NCI-H82 treated with DMSO at 0.1 percent for 48 hours (cell line): ENCODE results near the gene IGDCC3.
"Not testable (repeated sequence)": the region's sequence is repeated elsewhere in the genome, so short reads cannot be mapped to it uniquely, and the experiment has no call there.

Source experiments
- DNase-seq: peaks from one replicate; lab custom pipeline; 2025; ENCODE audit not compliant: unreplicated experiment; lab: John Stamatoyannopoulos, UW

The IGDCC3 gene

DNA sequence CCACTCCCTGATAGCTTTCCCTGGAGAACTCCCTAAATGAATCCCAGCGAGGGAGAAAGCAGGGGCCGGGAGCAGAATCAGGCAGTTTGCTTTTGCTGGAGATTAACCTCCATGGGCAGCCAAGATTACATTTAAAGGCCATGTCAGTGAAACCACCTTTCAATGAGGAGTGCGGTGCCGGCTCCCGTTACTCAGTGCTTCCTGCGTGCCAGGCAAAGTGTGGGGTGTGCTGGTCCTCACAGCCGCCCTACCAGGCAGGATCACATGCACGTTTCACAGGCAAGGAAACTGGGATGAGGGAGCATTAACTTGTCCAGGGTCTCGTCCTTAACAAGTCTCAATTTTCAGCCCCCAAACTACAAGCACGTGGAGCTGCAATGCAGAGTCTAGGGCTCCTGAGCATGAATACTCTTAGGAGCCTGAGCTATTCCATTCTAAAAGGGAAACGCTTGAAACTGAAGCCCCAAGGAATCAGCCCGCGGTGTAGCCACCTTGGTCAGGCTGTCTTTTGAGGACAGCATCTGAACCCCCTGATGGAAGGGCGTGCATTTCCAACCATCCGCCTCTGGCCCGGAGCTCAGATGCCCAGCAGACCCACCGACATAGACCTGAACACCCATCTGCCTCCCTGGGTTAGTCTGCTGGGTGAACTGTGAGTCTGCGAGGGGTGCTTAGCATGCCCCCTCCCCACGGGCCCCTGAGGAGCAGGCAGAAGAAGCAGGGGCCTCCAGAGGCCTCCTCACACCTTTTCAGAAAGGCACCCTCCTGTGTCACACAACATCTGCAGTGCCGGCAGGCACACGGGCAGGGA lies 5.6 kb downstream of the IGDCC3 start:
- no peak for DNase-seq

DNA sequence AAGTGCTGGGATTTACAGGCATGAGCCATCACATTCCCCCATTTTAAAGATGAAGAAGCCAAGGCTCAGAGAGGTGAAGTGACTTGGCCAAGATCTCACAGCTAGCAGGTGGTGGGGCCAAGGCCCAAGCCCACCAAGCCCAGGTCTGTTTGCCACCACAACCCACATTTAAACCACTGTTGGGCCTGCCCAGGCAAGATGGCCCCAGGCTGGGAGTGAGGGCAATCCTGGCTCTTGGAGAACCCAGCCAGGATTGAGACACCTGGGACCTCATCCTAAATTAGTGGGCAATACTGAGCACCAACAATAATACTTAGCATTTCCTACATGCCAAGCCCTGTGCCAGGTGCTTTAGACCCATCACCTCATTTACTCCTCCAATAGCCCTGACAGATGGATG lies 6.9 kb downstream of the IGDCC3 start:
- DNase-seq = no peak

DNA sequence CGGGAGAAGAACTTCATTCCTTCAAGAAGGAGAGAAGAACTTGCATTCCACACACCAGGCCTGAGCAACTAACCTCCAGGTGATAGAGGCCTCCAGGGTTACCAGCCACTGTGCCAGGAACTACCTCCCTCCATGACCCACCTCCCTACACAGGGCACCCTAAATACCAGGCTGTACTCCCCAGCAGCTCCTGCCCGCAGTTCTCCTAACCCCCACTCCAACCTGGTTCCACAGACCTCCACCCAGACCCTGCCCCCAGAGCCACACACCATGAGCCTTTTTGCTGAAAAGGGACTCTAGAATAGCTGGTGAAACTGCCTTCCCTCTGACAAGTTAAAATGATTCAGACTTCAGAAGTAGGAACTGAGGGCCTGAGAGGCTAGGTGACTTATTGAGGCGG lies 8.2 kb downstream of the IGDCC3 start:
- DNase-seq = no peak

DNA sequence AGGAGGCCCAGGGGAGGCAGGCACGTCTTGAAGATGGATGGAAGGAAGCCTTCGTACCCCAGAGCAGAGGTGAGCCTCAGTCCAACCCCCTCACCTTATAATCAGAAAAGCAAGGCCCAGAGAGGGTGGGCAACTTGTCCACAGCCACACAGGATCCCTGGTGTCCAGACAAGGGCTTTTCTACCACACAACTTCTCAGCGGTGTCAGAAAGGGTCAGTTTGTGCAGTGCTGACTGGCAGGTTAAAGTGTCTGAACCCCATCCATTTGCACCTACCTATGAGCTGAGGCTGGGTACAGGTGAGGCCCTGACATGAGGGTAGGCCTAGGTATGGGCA lies 8.6 kb downstream of the IGDCC3 start:
- no peak for DNase-seq

DNA sequence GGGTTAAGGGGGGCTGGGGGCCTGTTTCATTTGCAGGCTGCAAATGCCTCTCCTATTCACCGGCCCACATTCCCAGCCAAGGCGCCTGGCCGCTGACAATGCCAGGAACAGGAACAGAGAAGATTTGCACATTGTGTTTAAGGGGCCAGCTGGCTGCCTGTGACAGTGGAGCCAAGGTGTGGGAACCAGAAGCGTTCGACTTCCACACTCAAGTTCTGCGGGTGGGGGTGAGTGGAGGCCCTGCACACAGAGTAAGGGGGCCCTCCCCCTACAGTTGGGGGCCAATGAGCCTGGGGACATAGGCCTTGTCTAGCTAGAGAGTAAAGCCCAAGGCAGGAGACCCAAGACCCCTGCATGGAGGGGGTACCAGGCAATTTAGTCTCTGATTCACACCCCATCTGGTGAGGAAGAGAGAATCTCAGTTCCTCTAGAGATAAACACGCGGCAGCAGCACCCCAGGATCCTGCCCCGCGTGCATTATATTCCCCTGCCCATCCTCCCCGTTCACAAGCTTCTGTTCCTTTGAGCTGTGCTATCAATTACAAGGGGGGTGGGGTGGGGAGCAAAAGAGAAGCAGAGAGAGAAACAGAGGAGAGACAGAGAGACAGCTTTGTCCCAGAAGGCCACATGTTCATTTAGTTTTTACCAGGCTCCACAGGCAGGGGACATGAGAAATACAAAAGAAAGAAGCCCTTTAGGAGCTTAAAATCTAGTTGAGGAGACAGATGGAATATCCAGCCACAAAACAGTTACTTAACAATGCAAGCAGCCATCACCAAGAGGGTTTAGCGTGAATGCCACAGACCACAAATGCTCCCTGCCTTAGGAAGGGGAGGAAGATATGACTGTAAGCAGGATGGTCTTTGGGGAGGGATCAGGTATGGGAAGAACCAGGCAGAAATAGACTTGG lies 9.2 kb downstream of the IGDCC3 start:
- peak; percentile 28 for DNase-seq

DNA sequence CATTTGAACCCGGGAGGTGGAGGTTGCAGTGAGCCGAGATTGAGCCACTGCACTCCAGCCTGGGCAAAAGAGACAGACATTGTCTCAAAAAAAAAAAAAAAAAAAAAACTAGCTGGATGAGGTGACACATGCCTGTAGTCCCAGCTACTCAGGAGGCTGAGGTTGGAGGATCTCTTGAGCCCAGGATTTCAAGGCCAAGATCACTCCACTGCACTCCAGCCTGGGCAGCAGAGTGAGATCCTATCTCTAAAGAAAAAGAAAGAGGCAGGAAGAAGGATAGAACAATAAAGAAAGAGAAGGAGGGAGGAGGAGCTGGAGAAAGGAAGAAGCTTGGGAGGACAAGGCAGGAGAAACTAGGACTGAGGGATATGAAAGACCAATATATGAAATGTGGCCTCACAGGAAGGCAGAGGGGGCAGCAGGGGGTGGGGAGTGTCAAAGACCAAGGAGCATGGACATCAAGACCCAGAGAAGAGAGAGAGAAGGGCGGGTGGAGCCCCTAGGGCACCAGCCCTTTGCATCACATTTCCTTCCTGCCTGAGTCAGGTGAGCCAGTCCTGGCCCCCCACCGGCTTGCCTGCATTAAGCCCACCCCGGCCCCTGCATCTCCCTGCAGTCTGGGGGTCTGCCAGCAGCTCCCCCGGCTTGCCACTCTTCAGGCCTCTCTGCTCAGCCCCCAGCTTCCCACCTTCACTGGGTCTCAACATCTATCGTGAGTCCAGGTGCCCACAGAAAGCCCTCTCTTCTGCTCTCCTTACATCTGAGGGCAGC lies 11.5 kb downstream of the IGDCC3 start:
- no peak for DNase-seq

DNA sequence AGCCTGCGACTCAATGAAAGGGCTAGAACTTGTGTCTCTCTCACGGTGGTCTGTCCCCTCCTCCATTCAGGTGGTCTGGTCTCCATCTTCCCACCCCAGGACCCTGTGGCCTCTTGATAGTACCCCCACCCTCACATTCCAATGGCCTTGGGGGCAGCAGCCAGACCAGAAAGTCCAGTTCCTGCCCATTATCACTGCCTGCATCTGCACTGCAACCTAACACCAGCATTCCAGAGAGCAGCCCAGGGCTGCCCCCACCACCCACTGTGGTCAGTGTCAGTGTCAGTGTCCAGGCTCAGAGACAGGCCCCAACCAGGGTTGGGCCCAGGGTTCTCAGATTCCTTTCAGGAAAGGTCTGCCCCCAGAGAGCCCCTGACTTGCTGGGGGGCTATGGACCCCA lies 12.6 kb downstream of the IGDCC3 start:
- DNase-seq = no peak

DNA sequence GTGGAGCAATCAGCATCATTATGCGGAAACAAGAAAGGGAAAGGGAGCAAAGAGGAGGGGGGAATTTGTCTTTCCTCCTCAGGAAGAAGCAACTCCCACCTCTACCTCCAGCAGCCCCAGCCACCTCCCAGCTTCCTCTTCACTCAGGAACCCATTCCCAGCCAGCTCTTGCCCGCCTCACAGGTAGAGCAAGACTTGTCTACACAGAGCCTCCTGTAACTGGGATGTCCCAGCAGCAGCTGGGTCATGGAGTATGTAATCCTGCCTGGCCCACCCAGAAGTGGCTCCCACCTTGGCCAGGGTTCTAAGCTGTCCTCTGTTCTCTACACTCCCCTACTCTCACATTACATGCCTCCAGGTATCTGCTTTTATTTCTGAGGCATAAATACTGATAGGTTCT lies 14.0 kb downstream of the IGDCC3 start:
- no peak for DNase-seq

DNA sequence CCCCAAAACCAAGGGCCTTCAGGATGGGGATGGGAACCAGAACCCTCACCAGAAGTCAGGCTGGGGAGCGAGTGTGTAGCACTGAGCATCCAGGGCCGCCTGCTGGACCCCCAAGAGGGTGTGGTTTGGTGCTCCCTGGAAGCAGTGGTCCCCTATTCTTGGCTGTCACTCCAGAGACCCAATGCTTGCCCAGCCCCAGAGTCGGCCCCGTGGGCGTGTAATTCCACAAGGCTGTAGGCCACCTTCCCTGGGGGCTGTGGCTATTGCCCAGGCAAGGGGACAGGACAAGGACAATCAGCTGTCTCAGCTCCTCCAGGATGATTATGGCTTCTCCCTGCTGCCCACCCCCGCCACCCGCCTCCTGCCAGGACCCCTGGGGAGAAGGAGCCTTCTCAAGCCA lies 14.5 kb downstream of the IGDCC3 start:
- no peak for DNase-seq

DNA sequence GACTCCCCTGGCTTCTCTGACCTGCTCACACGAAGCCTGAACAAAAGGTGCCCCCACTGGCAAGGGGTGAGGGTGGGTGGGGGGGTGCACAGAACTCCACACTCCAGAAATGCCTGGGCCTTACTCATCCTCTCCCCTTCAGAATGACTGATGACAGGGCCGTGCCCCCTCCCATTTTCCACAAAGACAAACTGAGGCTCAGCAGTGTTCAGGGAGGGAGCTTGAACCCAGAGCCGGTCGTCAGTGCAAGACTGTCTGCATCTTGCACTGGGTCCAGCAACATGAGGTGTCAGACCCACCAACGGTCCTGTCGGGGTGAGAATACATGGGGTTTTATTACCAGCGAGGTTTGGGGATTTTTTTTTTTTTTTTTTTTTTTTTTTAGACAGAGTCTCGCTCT lies 15.3 kb downstream of the IGDCC3 start:
- DNase-seq = no peak

DNA sequence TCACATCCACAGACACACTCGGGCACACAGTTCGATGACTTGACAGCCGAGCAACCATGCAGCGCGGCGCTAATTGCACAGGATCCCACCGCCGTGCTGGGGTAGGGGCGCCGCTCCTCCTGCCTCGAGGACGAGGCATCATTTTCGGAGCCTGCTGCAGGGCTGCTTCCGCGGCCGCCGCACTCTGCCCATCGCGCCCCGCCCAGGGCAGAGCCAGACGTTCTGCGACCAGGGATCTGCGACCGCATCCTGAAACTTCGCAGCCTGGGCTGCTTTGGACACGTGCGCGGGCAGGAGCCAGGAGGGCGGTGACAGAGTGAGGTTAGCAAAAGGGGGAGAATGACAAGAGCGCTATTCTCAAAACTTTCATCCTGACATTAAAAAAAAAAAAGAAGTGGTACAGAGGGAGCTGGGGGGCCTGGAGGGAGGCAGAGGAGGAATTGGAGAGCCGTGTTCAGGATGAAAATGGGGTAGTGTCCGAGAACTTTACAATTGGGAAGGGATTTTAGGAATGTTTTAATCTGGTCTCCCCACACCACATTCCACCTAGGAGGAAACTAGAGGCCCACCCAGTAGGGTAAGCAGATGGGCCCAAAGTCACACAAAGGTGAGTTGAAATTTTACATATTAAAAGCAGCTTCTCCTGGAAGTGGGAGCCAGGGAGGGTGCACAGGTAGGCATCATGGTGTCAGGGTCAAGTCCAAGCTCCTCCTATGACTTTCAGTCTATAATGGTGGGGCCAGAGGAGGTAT lies 15.9 kb downstream of the IGDCC3 start:
- no peak for DNase-seq

DNA sequence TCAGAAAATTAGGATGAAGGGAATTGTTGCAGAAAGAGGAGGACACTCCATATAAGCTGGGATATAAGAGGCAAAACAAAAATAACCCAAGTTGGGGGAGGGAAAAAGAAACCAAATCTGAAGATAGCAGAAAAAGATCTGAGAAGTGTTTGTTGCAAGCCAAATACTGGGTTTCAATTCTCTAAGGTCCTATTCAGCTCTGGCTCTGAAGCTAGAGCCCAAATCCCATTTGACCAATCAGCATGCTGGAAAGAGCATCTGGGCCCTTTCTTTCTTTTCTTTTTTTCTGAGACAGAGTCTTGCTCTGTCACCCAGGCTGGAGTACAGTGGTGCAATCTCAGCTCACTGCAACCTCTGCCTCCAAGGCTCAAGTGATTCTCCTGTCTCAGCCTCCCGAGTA lies 17.3 kb downstream of the IGDCC3 start:
- no peak for DNase-seq

DNA sequence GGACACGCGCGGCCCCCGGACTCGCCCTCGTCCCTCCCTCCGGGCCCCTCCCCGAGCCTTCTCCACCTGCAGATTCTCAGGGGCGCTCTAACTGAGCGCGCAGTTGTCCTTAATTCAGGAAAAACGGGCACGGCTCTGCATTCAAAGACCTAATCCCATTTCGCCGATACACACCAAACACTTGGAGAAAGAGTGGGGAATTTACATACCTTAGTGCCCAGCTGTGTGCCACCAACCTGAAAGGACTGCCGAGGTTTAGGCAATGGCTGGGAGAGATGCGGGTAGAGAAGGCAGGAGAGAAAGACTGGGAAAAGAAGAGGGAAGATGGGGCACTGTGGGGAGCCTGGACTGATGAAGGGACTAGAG lies 21.8 kb downstream of the IGDCC3 start:
- no peak for DNase-seq

DNA sequence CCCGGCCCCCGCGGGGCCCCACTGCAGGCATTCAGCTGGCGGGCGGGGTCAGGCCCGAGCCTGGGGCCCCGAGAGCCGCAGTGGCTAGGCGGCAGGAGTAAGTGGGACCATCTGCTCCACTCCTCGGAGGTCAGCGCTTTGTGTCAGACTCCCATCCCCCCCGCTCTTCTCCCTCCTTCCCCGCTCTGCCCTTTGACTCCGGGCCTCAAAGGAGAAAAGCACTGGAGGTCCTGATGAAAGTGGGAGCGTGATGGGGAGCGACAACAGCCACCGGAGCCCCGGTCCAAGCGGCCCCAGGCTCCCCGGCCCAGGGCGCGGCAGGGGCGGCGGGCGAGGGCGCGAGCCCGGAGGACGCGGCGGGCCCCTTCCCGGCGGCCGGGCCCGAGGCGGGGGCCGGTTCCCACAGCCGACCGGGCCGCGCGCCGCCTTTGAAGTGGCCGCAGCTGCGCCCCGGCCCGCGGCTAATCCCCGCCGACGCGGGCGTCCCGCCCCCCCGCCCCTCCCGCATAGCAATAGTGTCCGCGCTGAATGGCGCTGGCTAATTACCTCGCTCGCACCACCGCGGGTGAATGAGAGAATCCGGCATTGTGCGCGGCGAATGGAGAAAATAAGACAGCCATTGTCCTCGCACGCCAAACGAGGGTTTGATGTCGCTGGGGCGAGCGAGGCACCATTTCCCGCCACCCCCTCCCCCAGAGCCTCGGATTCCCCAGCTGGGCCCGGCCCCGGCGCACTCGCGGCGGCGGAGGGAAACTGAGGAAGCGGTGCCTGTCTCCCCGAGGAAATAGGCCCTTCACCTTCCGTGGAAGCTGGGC lies 22.4 kb downstream of the IGDCC3 start:
- DNase-seq = peak; percentile 27

DNA sequence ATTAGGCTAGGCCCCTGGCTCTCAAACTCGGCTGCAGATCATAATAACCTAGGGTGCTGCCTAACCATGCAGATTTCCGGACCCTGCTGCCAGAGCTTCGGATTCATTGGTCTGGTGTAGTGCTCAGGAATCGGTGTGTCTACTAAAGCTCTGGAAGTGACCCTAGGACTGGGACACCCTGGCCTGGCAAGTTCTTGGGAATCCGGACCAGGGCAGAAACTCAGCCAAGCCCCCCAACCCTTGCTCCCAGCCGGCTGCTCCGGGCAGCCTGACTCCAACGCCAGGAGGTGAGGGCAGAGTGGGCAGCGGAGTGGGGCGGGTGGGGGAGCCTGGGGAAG lies 23.0 kb downstream of the IGDCC3 start:
- DNase-seq = no peak

DNA sequence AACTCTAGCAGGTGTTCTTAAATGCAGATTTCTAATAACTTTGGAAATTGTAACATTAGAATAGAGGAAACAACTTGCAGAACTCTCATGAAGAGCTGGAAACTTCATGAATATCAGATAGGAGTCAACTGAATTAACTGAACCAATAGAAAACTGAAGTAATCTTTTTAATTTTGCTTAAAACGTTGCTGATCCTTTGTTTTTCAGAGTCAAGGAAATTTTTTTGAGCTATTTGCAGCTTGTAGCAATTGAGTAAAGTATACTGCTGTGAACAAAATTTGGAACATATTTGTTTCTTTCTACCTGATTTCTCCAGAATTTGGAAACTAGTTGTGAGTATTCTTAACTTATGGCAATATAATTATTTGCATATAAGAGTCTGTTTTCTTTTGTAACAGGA lies 25.8 kb downstream of the IGDCC3 start:
- DNase-seq = not testable (repeated sequence)

DNA sequence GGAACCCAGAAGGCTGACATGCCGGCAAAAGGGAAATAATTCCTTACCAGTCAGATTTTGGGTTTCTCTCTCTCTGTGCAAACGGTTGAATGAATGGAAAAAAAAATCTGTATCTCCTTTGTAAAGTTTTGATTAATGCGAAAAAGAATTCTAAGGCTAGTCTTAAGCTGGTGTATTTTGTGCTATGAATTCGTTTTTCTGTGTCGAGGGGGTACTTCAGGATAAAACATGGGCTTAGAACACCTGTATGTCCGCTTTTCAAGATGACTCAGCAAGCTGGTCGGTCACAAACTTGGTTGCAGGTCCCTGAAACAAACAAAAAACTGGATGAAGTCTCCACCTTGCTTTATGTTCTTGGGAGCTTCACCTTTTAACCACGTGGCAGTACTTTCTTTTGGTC lies 28.5 kb downstream of the IGDCC3 start:
- no peak for DNase-seq

DNA sequence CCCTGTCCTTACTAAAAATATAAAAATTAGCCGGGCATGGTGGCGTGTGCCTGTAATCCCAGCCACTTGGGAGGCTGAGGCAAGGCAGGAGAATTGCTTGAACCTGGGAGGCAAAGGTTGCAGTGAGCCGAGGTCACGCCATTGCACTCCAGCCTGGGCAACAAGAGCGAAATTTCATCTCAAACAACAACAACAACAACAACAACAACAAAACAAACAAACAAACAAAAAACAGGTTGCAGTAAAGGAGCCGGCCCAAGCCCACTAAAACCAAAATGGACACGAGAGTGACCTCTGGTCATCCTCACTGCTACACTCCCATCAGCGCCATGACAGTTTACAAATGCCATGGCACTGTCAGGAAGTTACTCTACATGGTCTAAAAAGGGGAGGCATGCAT lies 30.0 kb downstream of the IGDCC3 start:
- DNase-seq = not testable (repeated sequence)

DNA sequence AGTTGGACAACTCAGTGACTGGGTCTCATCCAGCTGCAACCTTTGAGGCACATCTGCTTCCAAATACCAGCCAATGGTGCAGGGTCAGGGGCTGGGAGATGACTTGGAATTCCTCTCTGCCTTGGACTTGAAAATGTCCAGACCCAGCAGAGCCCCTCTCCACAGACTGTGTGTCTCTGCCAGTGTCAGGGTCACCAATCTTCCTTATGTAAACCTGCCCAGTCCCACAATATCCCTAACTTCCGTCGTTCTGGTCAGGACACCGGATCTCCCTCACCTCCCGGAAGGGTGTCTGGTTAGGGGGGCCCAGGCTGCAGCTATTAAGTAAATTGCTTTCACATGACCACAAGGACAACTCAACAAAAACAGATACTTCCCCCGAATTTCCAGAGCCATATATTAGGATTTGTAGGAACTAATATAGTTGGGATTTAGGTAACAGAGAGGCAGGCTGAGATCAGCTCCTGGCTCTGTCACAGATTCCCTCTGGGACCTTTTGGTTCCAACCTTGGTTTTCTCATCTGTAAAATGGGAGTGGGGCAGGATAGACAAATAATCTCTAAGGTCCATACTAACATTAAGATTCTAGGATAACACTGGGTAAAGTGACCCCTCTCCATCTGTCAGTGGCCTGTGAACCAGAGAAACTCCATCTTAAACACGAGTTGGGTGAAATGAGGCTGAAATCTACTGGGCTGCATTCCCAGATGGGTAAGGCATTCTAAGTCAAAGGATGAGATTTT lies 30.8 kb downstream of the IGDCC3 start:
- no peak for DNase-seq

DNA sequence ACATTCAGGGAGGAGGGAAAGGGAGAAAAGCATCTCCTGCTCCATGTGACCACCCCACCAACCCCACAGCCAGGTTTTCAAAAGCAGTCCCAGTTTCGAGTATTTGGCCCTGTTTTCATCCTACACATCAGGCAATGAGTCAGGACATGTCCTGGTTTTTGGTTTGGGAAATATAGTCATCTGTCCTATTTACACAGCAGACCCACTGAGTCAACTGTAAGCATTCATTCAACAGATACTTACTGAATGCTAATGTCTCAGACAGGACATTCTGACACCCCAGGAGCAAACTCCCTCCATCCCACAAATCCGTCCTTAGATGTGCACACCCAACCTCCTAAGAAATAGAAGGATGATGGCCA lies 32.9 kb downstream of the IGDCC3 start:
- no peak for DNase-seq
